Activated T-cell treated with anti-CD3 and anti-CD28 coated beads, Interleukin-2, amount 50 U/mL, for 24 hours (primary cell): Measurements from ENCODE around the gene RAC3.

ENCODE experiments used
- DNase-seq: peaks from one replicate; pipeline ENCODE4 v3.0.0-alpha.2; 2020
- H3K27ac Mint-ChIP-seq: 2 replicates; pipeline ENCODE4 v1.8.0; 2020; ENCODE audit warnings: mild to moderate bottlenecking, mixed read lengths
- H3K27me3 Mint-ChIP-seq: 2 replicates; pipeline ENCODE4 v1.8.0; 2020; ENCODE audit warnings: mixed read lengths
- H3K36me3 Mint-ChIP-seq: 2 replicates; pipeline ENCODE4 v1.8.0; 2020; ENCODE audit warnings: low read depth, mixed read lengths
- H3K4me1 Mint-ChIP-seq: 2 replicates; pipeline ENCODE4 v1.8.0; 2020; ENCODE audit warnings: low read depth, mixed read lengths
- H3K4me3 Mint-ChIP-seq: 2 replicates; pipeline ENCODE4 v1.8.0; 2020; ENCODE audit warnings: mild to moderate bottlenecking, moderate library complexity, mixed read lengths
- H3K9me3 Mint-ChIP-seq: 2 replicates; pipeline ENCODE4 v1.8.0; 2020; ENCODE audit warnings: mixed read lengths

The RAC3 gene

DNA sequence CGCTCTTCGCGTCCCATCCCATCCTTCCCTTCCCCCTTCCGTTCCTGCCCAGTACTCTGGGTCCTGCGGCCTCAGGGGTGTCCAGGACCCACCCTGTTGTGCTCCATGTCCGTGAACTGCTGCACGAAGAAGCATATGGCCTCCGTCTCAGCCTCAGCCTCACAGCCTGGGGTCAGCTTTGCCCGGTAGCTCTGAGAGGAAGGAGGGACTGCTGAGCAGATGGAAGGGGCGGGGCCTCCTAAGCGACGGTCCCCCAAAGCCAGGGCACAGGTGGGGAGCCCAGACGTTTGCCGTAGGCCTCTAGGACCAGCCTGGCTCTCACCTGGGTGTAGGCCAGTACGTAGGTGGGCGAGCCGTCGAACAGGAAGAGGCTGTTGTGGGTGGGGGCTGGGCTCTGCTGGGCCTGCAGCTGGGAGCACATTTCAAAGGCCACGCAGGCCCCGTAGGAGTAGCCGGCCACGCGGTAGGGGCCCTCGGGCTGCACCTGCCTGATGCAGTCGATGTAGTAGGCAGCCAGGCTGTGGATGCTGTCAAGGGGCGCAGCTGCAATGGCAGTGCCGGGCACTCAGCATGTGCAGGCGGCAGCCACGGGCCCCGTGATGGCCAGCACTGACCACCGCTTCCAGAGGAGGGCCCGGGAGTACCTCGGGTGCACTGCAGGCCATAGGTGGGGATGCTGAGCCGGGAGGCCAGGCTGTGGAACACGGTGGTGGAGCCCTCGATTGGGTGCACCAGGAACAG, 48.7 kb downstream of the RAC3 start:
- Mint-ChIP-seq H3K36me3 (peaks cover 72% of the 10 kb centered on the region), H3K27ac (no peak overlapping the region), H3K27me3 (no peaks in the 10 kb centered on the region), H3K9me3 (no peaks in the 10 kb centered on the region), H3K4me1 (peaks cover 2% of the 10 kb centered on the region), H3K4me3 (no peak overlapping the region)
- no peak for DNase-seq

GRCh38 chr17:82080789-82081464, 49.4 kb downstream of the RAC3 start:
- no peaks in the 10 kb centered on the region for H3K27me3 Mint-ChIP-seq
- no peak for DNase-seq
- H3K9me3 Mint-ChIP-seq, result no peaks in the 10 kb centered on the region
- H3K36me3 Mint-ChIP-seq, result peaks cover 76% of the 10 kb centered on the region
- H3K4me1 Mint-ChIP-seq, result peaks cover 2% of the 10 kb centered on the region
- no peak overlapping the region for H3K27ac Mint-ChIP-seq
- H3K4me3 Mint-ChIP-seq, result no peak overlapping the region

- peaks cover 2% of the 10 kb centered on the region for H3K4me1 Mint-ChIP-seq
- no peak overlapping the region for H3K4me3 Mint-ChIP-seq
- no peaks in the 10 kb centered on the region for H3K9me3 Mint-ChIP-seq
- no peak overlapping the region for H3K27ac Mint-ChIP-seq
- no peaks in the 10 kb centered on the region for H3K27me3 Mint-ChIP-seq
- peaks cover 82% of the 10 kb centered on the region for H3K36me3 Mint-ChIP-seq
- DNase-seq, result no peak
These were observed 50.1 kb downstream of the RAC3 start for GRCh38 chr17:82081546-82081945.

DNA sequence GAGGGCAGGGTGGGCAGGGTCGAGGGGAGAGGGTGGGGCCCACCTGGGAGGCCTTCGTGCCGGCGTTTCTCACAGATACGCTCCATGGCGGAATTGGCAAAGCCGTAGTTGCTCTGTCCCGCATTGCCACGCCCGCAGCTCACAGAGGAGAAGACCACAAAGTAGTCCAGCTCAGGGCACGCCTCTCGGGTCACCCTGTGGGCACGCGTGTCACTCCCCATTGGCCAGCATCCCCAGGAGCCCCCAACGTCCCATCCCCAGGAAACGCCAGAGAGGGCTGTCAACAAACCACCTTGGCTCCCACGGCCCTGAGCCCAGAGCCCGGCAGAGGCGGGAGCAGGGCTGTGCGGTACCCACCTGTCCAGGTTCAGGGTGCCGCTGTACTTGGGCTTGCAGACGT, 50.5 kb downstream of the RAC3 start:
- Mint-ChIP-seq H3K36me3 (peaks cover 86% of the 10 kb centered on the region), H3K9me3 (no peaks in the 10 kb centered on the region)

GRCh38 chr17:82082456-82082855, 51.0 kb downstream of the RAC3 start:
- Mint-ChIP-seq H3K9me3 (no peaks in the 10 kb centered on the region), H3K4me3 (no peak overlapping the region), H3K27me3 (no peaks in the 10 kb centered on the region), H3K36me3 (peaks cover 90% of the 10 kb centered on the region), H3K27ac (no peak overlapping the region), H3K4me1 (peaks cover 2% of the 10 kb centered on the region)
- no peak for DNase-seq

More for the DNA sequence above, 50.5 kb downstream of the RAC3 start:
- Mint-ChIP-seq H3K4me3 (no peak overlapping the region), H3K27ac (no peak overlapping the region), H3K4me1 (peaks cover 2% of the 10 kb centered on the region), H3K27me3 (no peaks in the 10 kb centered on the region)
- no peak for DNase-seq

GRCh38 chr17:82083009-82083408, 51.5 kb downstream of the RAC3 start:
- no peaks in the 10 kb centered on the region for H3K27me3 Mint-ChIP-seq
- no peak overlapping the region for H3K4me3 Mint-ChIP-seq
- H3K4me1 Mint-ChIP-seq, result peaks cover 2% of the 10 kb centered on the region
- no peaks in the 10 kb centered on the region for H3K9me3 Mint-ChIP-seq
- H3K27ac Mint-ChIP-seq, result no peak overlapping the region
- DNase-seq, result no peak
- peaks cover 90% of the 10 kb centered on the region for H3K36me3 Mint-ChIP-seq
